ENCODE data around the gene ADCY7.

Gene ADCY7

GRCh38 chr16:50300942-50301625 is 34.7 kb downstream of the ADCY7 start:
- DNase-seq = no peak

- no peak for DNase-seq
Measured at GRCh38 chr16:50301626-50302471, 35.5 kb downstream of the ADCY7 start.

GRCh38 chr16:50302472-50303005 is 36.2 kb downstream of the ADCY7 start:
- DNase-seq = no peak

GRCh38 chr16:50303041-50303604 is 36.8 kb downstream of the ADCY7 start:
- DNase-seq = no peak

- DNase-seq = no peak
Measured at GRCh38 chr16:50303605-50304466, 37.5 kb downstream of the ADCY7 start.

- no peak for DNase-seq
Measured at GRCh38 chr16:50304467-50305440, 38.4 kb downstream of the ADCY7 start.

- no peak for DNase-seq
Measured at GRCh38 chr16:50305441-50306061, 39.2 kb downstream of the ADCY7 start.

GRCh38 chr16:50306287-50306686 is 39.9 kb downstream of the ADCY7 start:
- no peak for DNase-seq

- no peak for DNase-seq
Measured at GRCh38 chr16:50308237-50308965, 42.0 kb downstream of the ADCY7 start.

GRCh38 chr16:50309156-50309526 is 42.8 kb downstream of the ADCY7 start:
- DNase-seq = no peak

GRCh38 chr16:50309527-50310307 is 43.4 kb downstream of the ADCY7 start:
- DNase-seq = no peak

- no peak for DNase-seq
Measured at GRCh38 chr16:50310308-50311133, 44.2 kb downstream of the ADCY7 start.

GRCh38 chr16:50311134-50311528 is 44.8 kb downstream of the ADCY7 start:
- DNase-seq = peak in 1 of 2 experiments; percentile 3

GRCh38 chr16:50311891-50312501 is 45.6 kb downstream of the ADCY7 start:
- DNase-seq = peak in 1 of 2 experiments; percentile 3

- DNase-seq = peak; percentile 37 to 39
Measured at GRCh38 chr16:50313596-50314478, 47.5 kb downstream of the ADCY7 start.

GRCh38 chr16:50314665-50315064 is 48.3 kb downstream of the ADCY7 start:
- no peak for DNase-seq

Data from activated CD4-positive, alpha-beta T cell treated with anti-CD3 and anti-CD28 coated beads, Interleukin-2, amount 50 U/mL, for 48 hours (primary cell).